DMS 273 (cell line): ENCODE results near the gene USP47.
A peak's percentile ranks its signal among the peaks of the same experiment; 100 is the strongest.

ENCODE experiments used
- DNase-seq: peaks from one replicate; lab custom pipeline; 2025; ENCODE audit not compliant: unreplicated experiment; lab: John Stamatoyannopoulos, UW

Gene USP47

DNA sequence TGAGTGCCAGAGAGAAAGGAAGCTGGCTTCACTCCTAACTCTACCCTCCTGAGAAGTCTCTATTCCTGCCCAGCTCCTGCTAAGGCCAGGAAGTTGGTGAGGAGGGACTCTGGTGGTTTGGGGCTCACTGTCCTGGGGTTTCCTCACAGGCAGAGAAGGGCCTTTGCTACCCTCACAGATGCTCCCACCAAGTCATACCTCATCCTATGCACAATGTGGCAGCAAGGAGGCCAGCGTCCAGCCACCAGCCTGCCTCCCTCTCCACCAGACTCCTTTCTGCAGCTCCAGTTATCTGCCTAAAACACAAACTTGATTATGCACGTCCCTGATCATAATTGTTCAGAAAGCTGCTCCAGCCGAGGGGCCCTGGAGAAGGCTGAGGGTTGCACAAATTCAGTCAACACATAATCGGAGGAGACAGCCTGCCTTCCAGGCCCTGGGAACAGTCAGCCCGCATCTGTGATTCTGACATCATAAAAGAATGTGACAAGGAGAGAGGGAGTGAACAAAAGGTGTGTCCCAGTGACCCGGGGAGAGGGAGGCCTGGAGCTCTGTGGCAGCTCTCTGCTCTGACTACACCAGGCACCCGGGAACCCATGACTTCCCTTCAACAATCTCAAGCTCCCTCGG is 137.8 kb downstream of the USP47 start:
- peak; percentile 59 for DNase-seq

DNA sequence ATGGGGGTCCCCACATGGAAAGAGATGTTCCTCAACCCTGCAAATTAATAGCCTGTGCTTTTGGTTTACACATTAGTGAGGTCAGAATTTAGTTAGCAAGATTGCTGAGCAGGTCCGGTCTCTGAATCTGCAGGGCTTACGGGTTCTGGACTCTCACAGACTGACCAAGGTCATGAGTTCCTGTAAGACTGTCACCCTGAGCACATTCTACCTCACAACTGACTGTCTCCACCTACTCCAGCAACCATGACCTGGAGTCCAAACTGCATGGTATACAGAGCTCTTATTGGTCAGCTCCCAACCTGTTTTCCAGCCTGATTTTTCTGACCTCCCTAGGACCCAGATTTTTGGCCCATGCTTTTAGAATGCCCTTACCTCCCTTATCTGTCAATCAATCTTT is 138.4 kb downstream of the USP47 start:
- DNase-seq: no peak

DNA sequence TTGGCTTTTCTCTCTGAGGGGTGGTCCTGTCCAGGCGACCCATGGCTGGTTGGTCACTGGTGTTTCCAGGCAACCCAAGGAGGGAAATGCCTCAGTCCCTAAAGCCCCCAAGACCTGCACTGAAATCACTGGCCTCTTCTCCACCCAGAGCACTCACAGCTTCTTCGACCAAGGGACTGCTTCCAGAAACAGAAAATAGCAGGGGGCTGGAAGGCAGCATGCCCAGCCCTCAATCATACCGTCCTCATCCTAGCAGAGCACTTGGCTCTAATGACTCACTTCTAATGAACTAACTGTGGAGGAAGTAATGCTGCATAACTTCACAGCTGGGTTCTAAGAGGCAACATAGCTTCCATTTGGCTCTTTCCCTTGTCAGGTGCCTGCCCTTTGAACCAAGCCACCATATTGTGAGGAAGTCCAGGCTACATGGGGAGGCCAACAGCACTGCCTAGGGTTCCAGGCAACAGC is 139.1 kb downstream of the USP47 start:
- DNase-seq: no peak

DNA sequence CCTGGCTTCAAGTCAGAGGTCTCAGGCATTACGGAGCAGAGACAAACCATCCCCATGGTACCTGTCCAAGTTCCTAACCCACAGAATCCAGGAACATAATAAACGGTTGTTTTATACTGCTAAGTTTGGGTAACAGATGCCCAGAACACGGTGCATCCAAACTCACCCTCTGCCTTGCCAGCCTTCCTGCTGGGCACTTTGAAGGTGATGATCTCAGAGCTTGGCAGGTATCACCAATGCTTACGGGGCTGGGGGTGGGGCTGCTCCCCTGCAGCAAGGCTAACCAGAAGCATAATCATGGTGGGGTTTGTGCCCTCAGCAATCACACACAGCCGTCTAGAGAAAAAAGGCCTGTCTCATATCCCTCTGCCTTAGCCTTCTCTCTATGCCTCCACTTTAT is 139.6 kb downstream of the USP47 start:
- DNase-seq: peak; percentile 36

GRCh38 chr11:11981840-11982239 is 140.1 kb downstream of the USP47 start:
- DNase-seq: no peak

GRCh38 chr11:11982461-11982860 is 140.7 kb downstream of the USP47 start:
- no peak for DNase-seq

DNA sequence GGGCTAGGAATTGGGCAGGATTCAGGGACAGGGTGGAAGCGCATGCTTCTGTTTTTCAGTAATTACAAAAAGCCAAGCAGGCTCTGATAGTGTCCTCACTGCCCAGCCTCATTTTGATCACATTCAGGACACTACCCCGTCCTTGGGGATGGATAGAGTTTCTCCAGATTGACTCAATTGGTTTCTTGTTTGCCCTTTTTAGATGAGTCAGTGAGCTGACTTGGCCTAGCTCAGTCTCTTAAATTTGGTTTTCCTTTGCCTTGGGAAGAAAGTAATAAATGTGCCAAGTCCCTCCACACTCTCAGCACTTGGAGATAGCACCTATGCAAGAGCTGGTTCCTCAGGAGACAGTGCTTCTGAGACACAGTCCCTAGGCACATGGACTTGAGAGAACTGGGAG is 141.2 kb downstream of the USP47 start:
- DNase-seq: no peak

DNA sequence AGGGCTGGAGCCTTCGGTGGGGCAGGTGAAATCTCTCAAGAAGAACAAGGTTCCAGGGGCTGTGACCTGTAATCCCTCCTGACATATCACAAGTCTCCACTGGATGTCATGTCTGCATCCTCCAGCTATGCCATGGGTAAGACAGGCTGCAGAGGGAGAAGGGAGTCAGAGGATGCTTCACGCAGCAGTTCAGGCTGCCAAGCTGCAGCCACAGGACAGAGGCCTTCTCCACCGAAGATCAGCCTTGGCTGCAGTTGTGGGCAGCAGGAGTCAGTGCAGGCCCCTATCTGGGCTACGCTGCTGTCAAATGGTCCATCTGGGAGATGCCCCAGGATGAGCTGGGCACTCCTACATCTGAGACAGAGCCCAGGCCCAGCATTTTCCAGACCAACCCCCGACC is 141.7 kb downstream of the USP47 start:
- no peak for DNase-seq

DNA sequence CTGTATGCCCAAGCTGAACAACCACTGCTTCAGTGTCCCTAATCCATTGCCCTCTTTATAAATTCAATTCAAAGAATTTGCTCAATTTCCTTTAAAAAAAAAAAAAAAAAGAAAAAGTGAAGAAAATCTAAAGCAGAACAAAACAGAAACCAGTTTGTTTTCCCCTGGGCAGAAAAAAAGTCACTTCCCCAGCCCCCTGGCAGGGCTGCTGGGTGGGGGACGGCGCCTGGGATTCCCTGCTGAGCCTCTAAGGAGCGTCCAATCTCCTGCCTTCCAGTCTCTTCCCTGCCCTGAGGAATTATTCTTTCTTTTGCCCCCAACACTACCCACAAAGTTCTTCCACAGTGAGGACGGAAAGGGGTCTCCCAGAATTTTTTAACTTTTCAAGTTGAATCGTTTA is 142.8 kb downstream of the USP47 start:
- no peak for DNase-seq

DNA sequence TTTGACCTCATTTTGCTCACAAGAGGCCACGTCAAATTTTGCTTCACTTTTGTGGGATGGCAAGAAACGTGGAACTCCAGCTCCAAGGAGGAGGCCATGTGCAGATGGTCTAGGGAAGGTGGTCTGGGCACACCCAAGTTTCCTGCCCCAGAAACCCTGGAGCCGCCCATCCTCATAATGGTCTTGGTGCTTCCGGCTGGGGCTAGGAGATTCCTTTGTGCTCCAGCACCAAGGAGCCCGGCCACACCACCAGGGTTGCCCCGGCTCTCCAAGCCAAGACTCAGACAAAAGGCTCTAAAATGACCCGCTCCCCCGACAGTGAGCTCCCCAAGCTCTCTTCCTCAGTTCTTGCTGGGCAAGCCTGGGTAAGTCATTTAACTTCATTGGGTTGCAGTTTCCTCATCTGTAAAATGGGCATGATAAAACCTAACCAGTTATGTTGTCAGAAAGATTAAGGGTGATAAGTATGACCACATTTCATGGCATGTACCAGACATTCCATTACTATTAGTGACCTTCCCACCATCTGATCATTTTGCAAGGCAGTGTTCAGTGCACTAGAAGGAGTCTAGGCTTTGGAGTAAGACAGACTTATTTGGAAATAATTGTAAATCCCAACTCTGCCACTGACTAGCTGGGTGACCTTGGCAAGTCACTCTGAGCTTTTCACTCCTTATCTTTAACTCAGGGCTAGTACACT is 143.4 kb downstream of the USP47 start:
- DNase-seq: no peak

- DNase-seq: no peak
Observed at GRCh38 chr11:11985954-11986949, 144.5 kb downstream of the USP47 start.

- peak; percentile 9 for DNase-seq
Observed at GRCh38 chr11:11987503-11988022, 145.8 kb downstream of the USP47 start.

GRCh38 chr11:11988099-11988651 is 146.4 kb downstream of the USP47 start:
- DNase-seq: no peak

DNA sequence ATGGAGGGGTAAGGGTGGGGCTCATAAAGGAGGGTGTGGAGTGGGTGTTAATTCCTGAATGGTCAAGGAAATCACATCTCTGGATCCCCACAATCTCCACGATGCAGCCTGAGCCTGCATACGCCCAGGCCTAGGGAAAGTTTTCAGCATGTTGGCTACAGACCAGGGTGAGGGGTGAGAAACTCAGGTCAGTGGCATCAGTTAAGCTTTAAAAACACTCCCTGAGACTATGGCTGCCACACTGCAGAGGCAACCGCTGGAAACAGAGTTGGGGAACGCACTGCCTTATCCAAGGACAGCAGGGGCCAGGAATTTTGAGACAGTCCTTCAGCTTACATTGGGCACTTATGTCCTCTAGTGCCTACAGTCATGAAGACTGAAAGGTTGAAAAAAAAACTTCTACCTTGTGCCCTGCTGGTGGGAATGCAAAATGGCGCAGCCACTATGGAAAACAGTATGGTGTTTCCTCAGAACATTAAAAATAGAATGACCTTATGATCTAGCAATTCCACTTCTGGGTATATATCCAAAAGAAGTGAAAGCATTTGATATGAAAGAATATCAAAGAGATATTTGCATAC is 147.0 kb downstream of the USP47 start:
- DNase-seq: no peak

- no peak for DNase-seq
Observed at GRCh38 chr11:11989774-11990744, 148.3 kb downstream of the USP47 start.

GRCh38 chr11:11992257-11993212 is 150.8 kb downstream of the USP47 start:
- no peak for DNase-seq

- no peak for DNase-seq
Observed at GRCh38 chr11:11993839-11994238, 152.1 kb downstream of the USP47 start.

DNA sequence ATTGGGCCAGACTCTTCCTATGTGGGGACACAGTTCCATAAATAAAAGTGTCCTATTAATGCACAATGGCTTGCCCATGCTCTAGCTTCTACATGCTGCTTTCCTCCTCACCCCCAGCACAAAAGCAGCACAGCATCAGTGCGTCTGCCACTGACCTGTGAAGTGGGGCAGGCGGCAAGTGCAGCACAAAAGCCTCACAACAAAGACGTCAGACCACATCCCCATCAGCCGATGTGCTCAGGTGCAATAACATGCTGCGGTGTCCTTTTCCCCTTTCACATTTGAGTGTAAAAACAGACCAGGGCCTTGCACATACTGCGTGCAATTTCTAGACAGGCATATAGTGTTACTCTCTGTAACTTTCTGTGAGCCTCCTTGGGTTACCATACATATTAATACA is 153.8 kb downstream of the USP47 start:
- DNase-seq: no peak
